ENCODE data around the gene DEPDC5. TPM values are rescaled to one million over a fixed set of nuclear protein-coding genes. Genes with fewer than 3 reads are reported as not detected.
A peak's percentile ranks its signal among the peaks of the same experiment; 100 is the strongest.

Gene DEPDC5
- total and polyA plus RNA-seq, 9 of the 15 experiments (the other 6 are each of a cell fraction or from before 2014, with no cell fraction given): 2.3 to 12.3 (median 10.7) TPM

DNA sequence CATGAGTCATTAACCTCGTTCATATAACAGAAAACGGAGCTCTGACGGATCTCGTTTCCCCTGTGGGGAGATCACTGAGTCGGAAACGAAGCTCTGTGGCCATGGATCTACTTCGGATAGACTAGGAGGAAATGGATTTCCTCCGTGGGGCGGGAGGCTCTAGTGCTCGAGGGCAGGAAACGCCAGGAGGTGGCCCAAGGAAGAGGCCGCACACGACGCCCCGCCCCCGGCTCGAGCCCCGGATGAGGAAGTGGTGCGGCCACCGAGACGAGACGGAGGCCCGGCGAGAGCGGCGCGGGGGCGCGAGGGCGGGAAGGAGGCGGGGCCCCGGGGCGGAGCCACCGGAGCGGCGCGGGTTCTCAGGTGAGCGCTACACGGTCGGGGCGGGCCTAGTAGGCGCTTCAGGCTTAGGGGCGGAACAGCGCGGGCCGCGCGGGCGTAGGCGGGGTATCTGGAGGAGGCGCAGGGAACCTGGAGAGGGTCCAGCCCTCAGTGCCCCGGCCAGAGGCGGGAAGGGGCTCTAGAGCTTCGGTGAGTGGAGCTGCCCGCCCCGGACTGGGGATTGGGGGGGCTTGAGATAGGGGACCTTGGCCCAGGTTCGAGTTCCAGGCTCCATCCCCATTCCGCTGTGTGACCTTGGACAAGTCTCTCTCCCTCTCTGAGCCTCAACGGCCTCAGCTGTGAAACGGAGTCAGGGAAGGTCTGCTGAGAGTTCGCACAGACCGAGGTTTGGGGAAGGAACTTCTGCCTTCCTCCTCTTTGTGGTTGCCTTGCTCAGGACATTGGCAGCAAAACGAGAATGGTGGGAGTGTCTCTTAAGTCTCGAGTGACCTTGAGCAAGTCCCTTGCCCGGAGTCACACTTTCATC is at the start of gene DEPDC5 (continued):
- TF ChIP-seq, protein P1, sequence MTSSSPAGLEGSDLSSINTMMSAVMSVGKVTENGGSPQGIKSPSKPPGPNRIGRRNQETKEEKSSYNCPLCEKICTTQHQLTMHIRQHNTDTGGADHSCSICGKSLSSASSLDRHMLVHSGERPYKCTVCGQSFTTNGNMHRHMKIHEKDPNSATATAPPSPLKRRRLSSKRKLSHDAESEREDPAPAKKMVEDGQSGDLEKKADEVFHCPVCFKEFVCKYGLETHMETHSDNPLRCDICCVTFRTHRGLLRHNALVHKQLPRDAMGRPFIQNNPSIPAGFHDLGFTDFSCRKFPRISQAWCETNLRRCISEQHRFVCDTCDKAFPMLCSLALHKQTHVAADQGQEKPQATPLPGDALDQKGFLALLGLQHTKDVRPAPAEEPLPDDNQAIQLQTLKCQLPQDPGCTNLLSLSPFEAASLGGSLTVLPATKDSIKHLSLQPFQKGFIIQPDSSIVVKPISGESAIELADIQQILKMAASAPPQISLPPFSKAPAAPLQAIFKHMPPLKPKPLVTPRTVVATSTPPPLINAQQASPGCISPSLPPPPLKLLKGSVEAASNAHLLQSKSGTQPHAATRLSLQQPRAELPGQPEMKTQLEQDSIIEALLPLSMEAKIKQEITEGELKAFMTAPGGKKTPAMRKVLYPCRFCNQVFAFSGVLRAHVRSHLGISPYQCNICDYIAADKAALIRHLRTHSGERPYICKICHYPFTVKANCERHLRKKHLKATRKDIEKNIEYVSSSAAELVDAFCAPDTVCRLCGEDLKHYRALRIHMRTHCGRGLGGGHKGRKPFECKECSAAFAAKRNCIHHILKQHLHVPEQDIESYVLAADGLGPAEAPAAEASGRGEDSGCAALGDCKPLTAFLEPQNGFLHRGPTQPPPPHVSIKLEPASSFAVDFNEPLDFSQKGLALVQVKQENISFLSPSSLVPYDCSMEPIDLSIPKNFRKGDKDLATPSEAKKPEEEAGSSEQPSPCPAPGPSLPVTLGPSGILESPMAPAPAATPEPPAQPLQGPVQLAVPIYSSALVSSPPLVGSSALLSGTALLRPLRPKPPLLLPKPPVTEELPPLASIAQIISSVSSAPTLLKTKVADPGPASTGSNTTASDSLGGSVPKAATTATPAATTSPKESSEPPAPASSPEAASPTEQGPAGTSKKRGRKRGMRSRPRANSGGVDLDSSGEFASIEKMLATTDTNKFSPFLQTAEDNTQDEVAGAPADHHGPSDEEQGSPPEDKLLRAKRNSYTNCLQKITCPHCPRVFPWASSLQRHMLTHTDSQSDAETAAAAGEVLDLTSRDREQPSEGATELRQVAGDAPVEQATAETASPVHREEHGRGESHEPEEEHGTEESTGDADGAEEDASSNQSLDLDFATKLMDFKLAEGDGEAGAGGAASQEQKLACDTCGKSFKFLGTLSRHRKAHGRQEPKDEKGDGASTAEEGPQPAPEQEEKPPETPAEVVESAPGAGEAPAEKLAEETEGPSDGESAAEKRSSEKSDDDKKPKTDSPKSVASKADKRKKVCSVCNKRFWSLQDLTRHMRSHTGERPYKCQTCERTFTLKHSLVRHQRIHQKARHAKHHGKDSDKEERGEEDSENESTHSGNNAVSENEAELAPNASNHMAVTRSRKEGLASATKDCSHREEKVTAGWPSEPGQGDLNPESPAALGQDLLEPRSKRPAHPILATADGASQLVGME (CRISPR knock-in tag; IDR thresholded peaks at IDR 0.05): no peak
- TF ChIP-seq, protein P2, sequence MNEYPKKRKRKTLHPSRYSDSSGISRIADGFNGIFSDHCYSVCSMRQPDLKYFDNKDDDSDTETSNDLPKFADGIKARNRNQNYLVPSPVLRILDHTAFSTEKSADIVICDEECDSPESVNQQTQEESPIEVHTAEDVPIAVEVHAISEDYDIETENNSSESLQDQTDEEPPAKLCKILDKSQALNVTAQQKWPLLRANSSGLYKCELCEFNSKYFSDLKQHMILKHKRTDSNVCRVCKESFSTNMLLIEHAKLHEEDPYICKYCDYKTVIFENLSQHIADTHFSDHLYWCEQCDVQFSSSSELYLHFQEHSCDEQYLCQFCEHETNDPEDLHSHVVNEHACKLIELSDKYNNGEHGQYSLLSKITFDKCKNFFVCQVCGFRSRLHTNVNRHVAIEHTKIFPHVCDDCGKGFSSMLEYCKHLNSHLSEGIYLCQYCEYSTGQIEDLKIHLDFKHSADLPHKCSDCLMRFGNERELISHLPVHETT (CRISPR knock-in tag; conservative IDR thresholded peaks at IDR 0.05 in 1 of 2, IDR thresholded peaks at IDR 0.05 in 1 of 2): peak in 1 of 2 experiments; percentile 96; a peak in 2 of 4 replicates
- TF ChIP-seq POLR2AphosphoS5 (IDR thresholded peaks at IDR 0.05; ENCODE audit: control insufficient read depth, insufficient read depth, low read depth, low read length) (peak; percentile 80), ZNF444 (CRISPR knock-in tag; IDR thresholded peaks at IDR 0.05) (no peak), MTA3 (IDR thresholded peaks at IDR 0.05; ENCODE audit: borderline replicate concordance) (peak; percentile 42; the same call in 1 of the 2 replicates), ZC3H8 (IDR thresholded peaks at IDR 0.05) (no peak), HNRNPL (IDR thresholded peaks at IDR 0.05; ENCODE audit: low read depth, low read length) (no peak), ZNF274 (IDR thresholded peaks at IDR 0.05; ENCODE audit: borderline replicate concordance, low read depth, low read length) (no peak), PRMT5 (CRISPR knock-in tag; IDR thresholded peaks at IDR 0.05) (no peak), PHB (CRISPR knock-in tag; IDR thresholded peaks at IDR 0.05) (no peak), MXI1 (IDR thresholded peaks at IDR 0.05; ENCODE audit: low read depth, low read length) (no peak), SMARCE1 (IDR thresholded peaks at IDR 0.05) (0 out of 2 replicates have a peak, but pooled peaks have one; percentile 16), NCOA4 (IDR thresholded peaks at IDR 0.05; ENCODE audit: partially characterized antibody) (peak; percentile 44)
- TF ChIP-seq, protein P3, sequence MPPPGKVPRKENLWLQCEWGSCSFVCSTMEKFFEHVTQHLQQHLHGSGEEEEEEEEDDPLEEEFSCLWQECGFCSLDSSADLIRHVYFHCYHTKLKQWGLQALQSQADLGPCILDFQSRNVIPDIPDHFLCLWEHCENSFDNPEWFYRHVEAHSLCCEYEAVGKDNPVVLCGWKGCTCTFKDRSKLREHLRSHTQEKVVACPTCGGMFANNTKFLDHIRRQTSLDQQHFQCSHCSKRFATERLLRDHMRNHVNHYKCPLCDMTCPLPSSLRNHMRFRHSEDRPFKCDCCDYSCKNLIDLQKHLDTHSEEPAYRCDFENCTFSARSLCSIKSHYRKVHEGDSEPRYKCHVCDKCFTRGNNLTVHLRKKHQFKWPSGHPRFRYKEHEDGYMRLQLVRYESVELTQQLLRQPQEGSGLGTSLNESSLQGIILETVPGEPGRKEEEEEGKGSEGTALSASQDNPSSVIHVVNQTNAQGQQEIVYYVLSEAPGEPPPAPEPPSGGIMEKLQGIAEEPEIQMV (tag; conservative IDR thresholded peaks at IDR 0.05; ENCODE audit: low read depth): no peak
- TF ChIP-seq, protein P4, sequence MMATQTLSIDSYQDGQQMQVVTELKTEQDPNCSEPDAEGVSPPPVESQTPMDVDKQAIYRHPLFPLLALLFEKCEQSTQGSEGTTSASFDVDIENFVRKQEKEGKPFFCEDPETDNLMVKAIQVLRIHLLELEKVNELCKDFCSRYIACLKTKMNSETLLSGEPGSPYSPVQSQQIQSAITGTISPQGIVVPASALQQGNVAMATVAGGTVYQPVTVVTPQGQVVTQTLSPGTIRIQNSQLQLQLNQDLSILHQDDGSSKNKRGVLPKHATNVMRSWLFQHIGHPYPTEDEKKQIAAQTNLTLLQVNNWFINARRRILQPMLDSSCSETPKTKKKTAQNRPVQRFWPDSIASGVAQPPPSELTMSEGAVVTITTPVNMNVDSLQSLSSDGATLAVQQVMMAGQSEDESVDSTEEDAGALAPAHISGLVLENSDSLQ (IDR thresholded peaks at IDR 0.05): no peak
- TF ChIP-seq, protein P5, sequence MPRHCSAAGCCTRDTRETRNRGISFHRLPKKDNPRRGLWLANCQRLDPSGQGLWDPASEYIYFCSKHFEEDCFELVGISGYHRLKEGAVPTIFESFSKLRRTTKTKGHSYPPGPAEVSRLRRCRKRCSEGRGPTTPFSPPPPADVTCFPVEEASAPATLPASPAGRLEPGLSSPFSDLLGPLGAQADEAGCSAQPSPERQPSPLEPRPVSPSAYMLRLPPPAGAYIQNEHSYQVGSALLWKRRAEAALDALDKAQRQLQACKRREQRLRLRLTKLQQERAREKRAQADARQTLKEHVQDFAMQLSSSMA (CRISPR knock-in tag; IDR thresholded peaks at IDR 0.05): no peak

Measured in K562 (cell line).